K562 (cell line): ENCODE measurements around the gene EPB41L3. TPM values are rescaled to one million over a fixed set of nuclear protein-coding genes. Genes with fewer than 3 reads are reported as not detected.

Source experiments
- ZNF124 ChIP-seq: sonication (generic); formaldehyde crosslinking; IDR thresholded peaks from 2 replicates; pipeline ENCODE4 v1.8.1; 2022; ENCODE audit warnings: missing genetic modification reagents
- polyA plus RNA-seq, 8 experiments: library from polyadenylated mRNA; depleted of rRNA in 4 of 8; stranded (reverse) in 5 of 8; unstranded in 3 of 8; fragments of >200 nt; fragmentation: Nextera tagmentation in 2 of 8; fragmentation: Illumina TruSeq in 1 of 8; extraction: Ambion mirVana in 2 of 8; extraction: Trizol in 1 of 8; gene quantifications; 2 replicates each; pipeline versions ENCODE4 v1.2.1 to v1.2.3, GENCODE V29; 2011 to 2014; ENCODE audit warnings: inconsistent platforms in 1 of 8, missing spikeins in 1 of 8
- total RNA-seq, 7 experiments: library from RNA; depleted of rRNA in 6 of 7; stranded (reverse); fragments of >200 nt in 6 of 7; fragmentation: Illumina TruSeq in 2 of 7; extraction: Trizol in 2 of 7; gene quantifications; 2 replicates each; pipeline versions ENCODE4 v1.2.1 to v1.2.3, GENCODE V29; 2011 to 2021; ENCODE audit warnings: low replicate concordance in 1 of 7
- TF ChIP-seq, protein P1 (sequence below), 2 experiments: fragments of 450-650 bp; formaldehyde crosslinking in 1 of 2; IDR thresholded peaks; 2 replicates each; pipeline versions ENCODE4 v1.4.0 to v1.6.1; 2014 to 2020; ENCODE audit warnings: mild to moderate bottlenecking in 2 of 2, borderline replicate concordance in 1 of 2, low read depth in 1 of 2
- TF ChIP-seq, protein P2 (sequence below): fragments of 250-450 bp; sonication (Bioruptor Pico); IDR thresholded peaks from 2 replicates; pipeline ENCODE4 v1.8.0; 2021; ENCODE audit warnings: moderate library complexity, mild to moderate bottlenecking, inconsistent platforms

EPB41L3 gene
- total and polyA plus RNA-seq, 9 of the 15 experiments (the other 6 are each of a cell fraction or from before 2014, with no cell fraction given), result 0.44 to 0.49 TPM; not detected in 7

DNA sequence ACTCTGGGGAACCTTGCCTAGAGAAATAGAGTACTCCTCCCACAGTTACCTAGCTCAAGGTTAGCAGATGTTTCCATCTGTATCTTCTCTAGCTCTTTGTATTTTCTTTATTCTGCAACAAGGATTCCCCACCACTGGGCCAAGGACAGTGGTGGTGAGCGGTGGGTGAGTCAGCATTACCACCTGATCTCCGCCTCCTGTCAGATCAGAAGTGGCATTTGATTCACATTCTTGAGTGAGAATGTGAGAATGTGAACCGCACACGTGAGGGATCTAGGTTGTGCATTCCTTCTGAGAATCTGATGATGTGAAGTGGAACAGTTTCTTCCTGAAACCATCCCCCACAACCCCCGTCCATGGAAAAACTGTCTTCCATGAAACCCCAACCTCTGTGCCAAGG lies 9.0 kb downstream of the EPB41L3 start (continued):
- TF ChIP-seq, protein P1, sequence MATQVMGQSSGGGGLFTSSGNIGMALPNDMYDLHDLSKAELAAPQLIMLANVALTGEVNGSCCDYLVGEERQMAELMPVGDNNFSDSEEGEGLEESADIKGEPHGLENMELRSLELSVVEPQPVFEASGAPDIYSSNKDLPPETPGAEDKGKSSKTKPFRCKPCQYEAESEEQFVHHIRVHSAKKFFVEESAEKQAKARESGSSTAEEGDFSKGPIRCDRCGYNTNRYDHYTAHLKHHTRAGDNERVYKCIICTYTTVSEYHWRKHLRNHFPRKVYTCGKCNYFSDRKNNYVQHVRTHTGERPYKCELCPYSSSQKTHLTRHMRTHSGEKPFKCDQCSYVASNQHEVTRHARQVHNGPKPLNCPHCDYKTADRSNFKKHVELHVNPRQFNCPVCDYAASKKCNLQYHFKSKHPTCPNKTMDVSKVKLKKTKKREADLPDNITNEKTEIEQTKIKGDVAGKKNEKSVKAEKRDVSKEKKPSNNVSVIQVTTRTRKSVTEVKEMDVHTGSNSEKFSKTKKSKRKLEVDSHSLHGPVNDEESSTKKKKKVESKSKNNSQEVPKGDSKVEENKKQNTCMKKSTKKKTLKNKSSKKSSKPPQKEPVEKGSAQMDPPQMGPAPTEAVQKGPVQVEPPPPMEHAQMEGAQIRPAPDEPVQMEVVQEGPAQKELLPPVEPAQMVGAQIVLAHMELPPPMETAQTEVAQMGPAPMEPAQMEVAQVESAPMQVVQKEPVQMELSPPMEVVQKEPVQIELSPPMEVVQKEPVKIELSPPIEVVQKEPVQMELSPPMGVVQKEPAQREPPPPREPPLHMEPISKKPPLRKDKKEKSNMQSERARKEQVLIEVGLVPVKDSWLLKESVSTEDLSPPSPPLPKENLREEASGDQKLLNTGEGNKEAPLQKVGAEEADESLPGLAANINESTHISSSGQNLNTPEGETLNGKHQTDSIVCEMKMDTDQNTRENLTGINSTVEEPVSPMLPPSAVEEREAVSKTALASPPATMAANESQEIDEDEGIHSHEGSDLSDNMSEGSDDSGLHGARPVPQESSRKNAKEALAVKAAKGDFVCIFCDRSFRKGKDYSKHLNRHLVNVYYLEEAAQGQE (IDR thresholded peaks at IDR 0.05; ENCODE audit: borderline replicate concordance), result no peak
- TF ChIP-seq, protein P1 (CRISPR knock-in tag; IDR thresholded peaks at IDR 0.05; ENCODE audit: low read depth), result no peak
- no peak for TF ChIP-seq ZNF124
- TF ChIP-seq, protein P2, sequence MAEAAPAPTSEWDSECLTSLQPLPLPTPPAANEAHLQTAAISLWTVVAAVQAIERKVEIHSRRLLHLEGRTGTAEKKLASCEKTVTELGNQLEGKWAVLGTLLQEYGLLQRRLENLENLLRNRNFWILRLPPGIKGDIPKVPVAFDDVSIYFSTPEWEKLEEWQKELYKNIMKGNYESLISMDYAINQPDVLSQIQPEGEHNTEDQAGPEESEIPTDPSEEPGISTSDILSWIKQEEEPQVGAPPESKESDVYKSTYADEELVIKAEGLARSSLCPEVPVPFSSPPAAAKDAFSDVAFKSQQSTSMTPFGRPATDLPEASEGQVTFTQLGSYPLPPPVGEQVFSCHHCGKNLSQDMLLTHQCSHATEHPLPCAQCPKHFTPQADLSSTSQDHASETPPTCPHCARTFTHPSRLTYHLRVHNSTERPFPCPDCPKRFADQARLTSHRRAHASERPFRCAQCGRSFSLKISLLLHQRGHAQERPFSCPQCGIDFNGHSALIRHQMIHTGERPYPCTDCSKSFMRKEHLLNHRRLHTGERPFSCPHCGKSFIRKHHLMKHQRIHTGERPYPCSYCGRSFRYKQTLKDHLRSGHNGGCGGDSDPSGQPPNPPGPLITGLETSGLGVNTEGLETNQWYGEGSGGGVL (CRISPR knock-in tag), result no peak
- TF ChIP-seq, all 486 proteins: peak for 0
